ENCODE data around the gene DUSP22.

Gene DUSP22

DNA sequence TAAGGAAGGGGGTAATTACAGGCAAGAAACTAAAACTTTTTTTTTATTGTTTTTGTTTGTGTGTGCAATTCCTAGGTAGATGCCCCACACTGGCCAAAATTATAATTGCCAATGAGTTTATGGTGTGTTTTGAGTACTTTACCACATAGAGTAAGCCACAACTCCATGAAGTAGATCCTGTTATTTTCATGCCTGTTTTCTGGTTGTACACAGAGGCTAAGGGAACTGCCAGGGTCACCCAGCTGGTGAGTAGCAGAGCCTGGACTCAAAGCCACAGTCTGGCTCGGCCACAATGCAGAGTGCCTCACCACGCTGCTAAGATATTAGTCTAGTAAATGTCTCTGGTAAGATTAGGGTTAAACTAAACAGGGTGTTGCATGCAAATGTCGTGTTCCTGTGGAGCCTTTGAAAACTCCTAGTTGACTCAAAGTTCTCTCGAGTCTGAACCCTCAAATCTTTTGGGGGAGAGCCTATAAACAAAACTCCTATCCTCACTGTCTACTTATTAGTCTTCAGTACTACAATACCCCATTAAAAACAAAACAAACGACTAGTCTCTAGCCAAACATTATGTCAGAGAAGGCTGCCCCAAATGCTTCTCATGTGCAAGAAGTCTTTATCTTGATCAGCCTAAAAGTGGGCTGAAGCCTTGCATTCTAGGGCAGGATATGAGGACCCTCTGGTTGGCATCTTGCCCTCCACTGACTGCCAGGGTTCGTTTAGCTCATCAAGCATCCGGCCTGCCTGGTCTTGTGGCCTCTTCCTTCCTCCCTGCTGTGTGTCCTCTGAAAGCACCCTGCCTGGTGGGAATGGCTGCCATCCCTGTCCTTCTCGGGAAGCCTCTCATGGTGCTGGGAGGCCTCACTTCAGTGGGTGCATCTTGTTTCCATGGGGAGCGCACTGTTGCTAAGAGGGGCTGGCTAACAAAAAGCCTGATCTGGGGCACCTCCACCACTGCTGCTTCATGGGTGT, 4.2 kb downstream of the DUSP22 start:
- DNase-seq (ENCODE audit: low read depth in 4 of 4, low spot score in 1 of 4), result no peak

DNA sequence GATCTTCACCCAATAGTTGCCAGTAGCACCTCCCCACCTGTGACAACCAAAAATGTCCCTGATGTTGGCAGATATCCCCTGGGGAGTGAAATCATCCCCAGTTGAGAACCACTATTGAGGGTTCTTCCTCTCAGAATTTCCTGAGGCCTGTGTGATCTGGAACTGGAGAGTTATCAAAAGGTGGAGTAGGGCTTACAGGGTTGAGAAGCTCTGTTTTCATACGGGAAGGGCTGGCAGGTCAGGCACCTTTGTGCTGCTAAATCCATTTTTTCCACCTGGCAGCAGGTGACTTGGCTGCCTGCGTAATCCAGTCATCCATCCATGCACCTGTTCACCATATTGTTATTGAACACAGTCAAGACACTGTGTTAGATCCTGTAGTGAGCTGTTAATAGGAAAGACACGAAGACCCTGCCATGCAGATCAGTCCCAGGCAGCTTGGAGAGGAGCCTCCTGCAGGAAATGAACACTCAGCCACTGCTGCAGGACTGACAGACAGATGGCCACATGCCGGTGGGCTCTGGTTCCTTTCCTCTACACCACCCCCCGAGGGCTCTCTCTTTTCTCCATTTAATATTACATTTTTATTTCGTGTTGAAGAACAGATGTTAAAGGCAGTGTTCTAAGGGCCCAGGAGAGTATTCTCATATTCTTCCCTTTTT, 5.4 kb downstream of the DUSP22 start:
- DNase-seq (ENCODE audit: low read depth in 4 of 4, low spot score in 1 of 4), result no peak

- no peak for DNase-seq (ENCODE audit: low read depth in 4 of 4, low spot score in 1 of 4)
Observed at GRCh38 chr6:298233-299103, 6.2 kb downstream of the DUSP22 start.

GRCh38 chr6:299104-299980, 7.1 kb downstream of the DUSP22 start:
- no peak for DNase-seq (ENCODE audit: low read depth in 4 of 4, low spot score in 1 of 4)

DNA sequence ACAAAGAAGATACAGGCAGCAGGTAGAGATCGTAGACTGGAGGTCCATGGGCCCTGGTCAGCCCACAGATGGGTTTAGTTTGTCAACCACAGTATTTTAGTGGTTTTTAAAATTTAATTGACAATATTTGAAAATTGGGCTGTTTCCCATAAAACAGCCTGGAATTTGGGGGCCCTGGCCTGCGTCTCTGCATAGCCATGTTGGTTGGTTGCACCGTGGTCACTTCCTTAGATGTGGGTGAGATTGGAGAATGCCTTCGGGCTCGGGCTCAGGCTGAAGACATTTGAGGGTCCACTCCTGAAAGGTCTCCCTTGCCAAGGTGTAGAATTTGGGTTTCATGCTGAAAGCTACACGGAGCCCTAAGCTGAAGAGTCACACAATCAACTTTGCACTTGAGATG, 7.7 kb downstream of the DUSP22 start:
- no peak for DNase-seq (ENCODE audit: low read depth in 4 of 4, low spot score in 1 of 4)

GRCh38 chr6:300494-301198, 8.4 kb downstream of the DUSP22 start:
- no peak for DNase-seq (ENCODE audit: low read depth in 4 of 4, low spot score in 1 of 4)

DNA sequence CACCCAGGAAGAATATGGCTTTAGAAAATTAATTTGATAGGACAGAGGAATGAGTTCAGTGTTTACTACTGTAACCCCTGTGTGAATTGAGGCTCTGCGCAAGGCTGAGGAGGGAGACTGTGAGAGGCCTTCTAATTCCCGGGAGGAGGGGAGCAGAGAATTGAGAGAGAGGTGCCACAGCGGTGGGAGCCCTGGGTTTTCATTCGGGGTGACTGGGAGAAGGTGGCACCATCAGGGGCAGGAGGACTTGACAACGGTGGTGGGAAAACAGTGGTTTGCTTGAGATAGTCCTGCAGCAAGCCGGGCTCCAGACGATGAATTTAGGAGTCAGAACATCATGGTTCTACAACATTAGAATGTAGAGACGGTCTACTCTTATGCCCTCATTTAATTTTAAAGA, 9.2 kb downstream of the DUSP22 start:
- no peak for DNase-seq (ENCODE audit: low read depth in 4 of 4, low spot score in 1 of 4)

DNA sequence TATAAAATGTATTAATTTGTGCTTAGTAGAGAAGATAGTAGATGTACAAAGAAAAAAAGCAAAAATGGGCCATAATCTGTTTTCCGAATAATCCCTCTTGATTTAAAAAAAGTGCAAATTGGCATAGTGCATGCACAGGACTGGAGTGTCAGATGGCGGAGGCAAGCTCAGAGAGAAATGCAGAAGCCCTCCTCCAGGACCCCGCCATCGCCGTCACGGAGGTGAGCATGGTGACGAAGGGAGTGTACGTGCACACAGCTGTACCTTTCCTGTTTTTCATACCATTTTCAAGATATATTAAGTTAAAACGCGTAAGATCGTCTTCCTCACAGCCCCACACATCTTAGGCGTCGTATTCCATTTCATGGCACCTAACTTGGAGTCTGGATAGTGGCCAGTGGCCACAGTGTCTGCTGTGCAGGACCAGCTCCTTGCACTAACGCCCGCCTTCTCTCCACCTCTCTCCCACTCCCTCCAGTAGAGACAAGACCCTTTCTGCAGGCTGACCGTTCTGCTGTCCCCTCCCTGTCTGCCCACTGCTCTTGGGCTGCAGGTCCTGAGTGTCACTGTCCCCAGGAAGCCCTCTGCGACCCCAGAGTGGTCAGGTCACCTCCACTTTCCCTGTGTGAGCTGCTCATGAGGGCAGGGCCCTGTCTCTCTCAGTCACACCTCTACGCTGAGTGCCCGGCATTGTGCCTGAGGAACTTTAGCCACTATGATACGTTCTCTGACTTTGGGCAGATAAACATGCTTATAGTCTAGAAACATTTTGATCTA, 9.8 kb downstream of the DUSP22 start:
- no peak for DNase-seq (ENCODE audit: low read depth in 4 of 4, low spot score in 1 of 4)

- no peak for DNase-seq (ENCODE audit: low read depth in 4 of 4, low spot score in 1 of 4)
Observed at GRCh38 chr6:302760-303159, 10.5 kb downstream of the DUSP22 start.

DNA sequence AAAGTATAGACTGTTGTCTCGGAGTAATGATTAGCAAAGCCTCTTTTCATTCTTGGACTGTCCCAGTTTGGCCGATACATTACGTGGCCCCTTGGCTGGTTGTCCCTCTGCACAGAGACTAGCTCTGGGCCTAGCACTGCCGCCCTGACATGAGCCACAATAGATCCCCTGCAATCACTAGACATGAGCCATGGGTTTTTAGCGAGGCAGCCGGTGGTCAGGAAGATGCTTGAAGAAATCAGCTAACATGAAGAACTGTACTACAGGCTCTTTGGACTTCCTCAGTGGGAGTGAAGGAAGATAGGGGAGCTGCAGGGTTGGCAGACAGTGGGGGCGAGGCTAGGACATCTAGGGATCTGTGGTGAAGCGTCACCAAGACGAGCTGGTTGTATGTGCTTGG, 11.0 kb downstream of the DUSP22 start:
- DNase-seq (ENCODE audit: low read depth in 4 of 4, low spot score in 1 of 4), result no peak

DNA sequence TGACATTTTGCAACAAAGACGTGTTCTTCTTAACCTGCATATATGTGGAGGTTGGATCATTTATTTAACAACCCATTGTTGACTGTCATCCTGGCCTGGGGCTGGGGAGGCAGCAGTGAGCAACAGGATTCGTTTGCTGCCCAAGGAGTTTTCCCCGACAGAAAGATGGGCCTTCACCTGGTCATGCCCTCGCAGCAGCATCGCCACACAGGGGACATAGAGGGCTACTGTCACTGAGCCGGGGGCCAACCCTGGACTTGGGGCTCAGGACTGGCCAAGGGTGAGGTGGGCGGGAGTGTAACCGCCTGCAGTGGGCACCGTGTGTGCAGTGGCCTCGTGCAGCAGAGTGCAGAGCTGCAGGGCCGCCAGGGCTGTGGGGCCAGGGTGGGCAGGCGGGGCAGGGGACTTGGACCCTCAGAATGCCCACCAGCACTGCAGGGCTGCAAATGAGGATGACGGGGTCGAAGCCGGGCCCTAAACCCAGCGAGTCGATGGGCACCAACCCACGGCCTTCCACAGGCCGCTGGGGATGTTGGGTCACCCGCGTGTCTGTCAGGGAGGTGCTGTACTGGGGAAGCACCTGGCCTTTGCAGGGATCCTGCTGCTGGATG, 11.8 kb downstream of the DUSP22 start:
- no peak for DNase-seq (ENCODE audit: low read depth in 4 of 4, low spot score in 1 of 4)

- DNase-seq (ENCODE audit: low read depth in 4 of 4, low spot score in 1 of 4), result no peak
Observed at GRCh38 chr6:304833-305370, 12.6 kb downstream of the DUSP22 start.

- DNase-seq (ENCODE audit: low read depth in 4 of 4, low spot score in 1 of 4), result no peak
Observed at GRCh38 chr6:305371-306206, 13.3 kb downstream of the DUSP22 start.

GRCh38 chr6:306641-307061, 14.4 kb downstream of the DUSP22 start:
- no peak for DNase-seq (ENCODE audit: low read depth in 4 of 4, low spot score in 1 of 4)

GRCh38 chr6:307065-307814, 15.0 kb downstream of the DUSP22 start:
- no peak for DNase-seq (ENCODE audit: low read depth in 4 of 4, low spot score in 1 of 4)

- DNase-seq (ENCODE audit: low read depth in 4 of 4, low spot score in 1 of 4), result no peak
Observed at GRCh38 chr6:307874-308273, 15.6 kb downstream of the DUSP22 start.

- DNase-seq (ENCODE audit: low read depth in 4 of 4, low spot score in 1 of 4), result no peak
Observed at GRCh38 chr6:308307-308706, 16.0 kb downstream of the DUSP22 start.
